Keratinocyte (primary cell): Measurements from ENCODE around the gene RANBP9. TPM values are rescaled to one million over a fixed set of nuclear protein-coding genes. Genes with fewer than 3 reads are reported as not detected.

Experiments
- DNase-seq: peaks from one replicate; pipeline ENCODE4 v3.0.0-alpha.2; 2011; ENCODE audit warnings: low read depth, missing footprints, low spot score
- FAIRE-seq: peaks from 2 replicates; lab custom pipeline; 2011; peaks lifted over from hg19 to GRCh38; lab: Jason Lieb, UNC
- H2AFZ ChIP-seq: 2 replicates; pipeline ENCODE4 v1.6.0; 2012; ENCODE audit warnings: low read length, control low read depth, inconsistent platforms; ENCODE audit not compliant: control insufficient read depth
- H3K27ac ChIP-seq: 2 replicates; pipeline ENCODE4 v1.5.1; 2011; ENCODE audit warnings: low read length; ENCODE audit not compliant: control insufficient read depth, insufficient read depth
- H3K27me3 ChIP-seq: 3 replicates; pipeline ENCODE4 v1.6.0; 2011; ENCODE audit warnings: low read length; ENCODE audit not compliant: control insufficient read depth, insufficient read depth; ENCODE audit errors: extremely low read depth
- H3K36me3 ChIP-seq, 2 experiments: 2 replicates in 1 of 2; 3 replicates in 1 of 2; pipeline ENCODE4 v1.5.1; 2011; ENCODE audit warnings: low read length in 2 of 2, mild to moderate bottlenecking in 1 of 2; ENCODE audit not compliant: control insufficient read depth in 2 of 2, insufficient read depth in 2 of 2; ENCODE audit errors: extremely low read depth in 1 of 2
- H3K4me1 ChIP-seq: 3 replicates; pipeline ENCODE4 v1.5.1; 2011; ENCODE audit warnings: low read length; ENCODE audit not compliant: control insufficient read depth, insufficient read depth; ENCODE audit errors: extremely low read depth
- H3K4me2 ChIP-seq: 3 replicates; pipeline ENCODE4 v1.6.0; 2011; ENCODE audit warnings: low read depth, low read length; ENCODE audit not compliant: control insufficient read depth, insufficient read depth; ENCODE audit errors: extremely low read depth
- H3K4me3 ChIP-seq, 3 experiments: fragments of 200-600 bp in 1 of 3; sonication (generic) in 1 of 3; 2 replicates in 2 of 3; 3 replicates in 1 of 3; pipeline ENCODE4 v1.5.1; 2011 to 2016; ENCODE audit warnings: low read length in 3 of 3, mild to moderate bottlenecking in 3 of 3, control low read depth in 2 of 3, inconsistent platforms in 1 of 3, low read depth in 1 of 3, mixed read lengths in 1 of 3, mixed run types in 1 of 3, moderate library complexity in 1 of 3; ENCODE audit not compliant: control insufficient read depth in 2 of 3, insufficient read depth in 2 of 3; ENCODE audit errors: extremely low read depth in 1 of 3
- H3K79me2 ChIP-seq: 2 replicates; pipeline ENCODE4 v1.6.0; 2012; ENCODE audit warnings: low read length; ENCODE audit not compliant: control insufficient read depth, insufficient read depth
- H3K9ac ChIP-seq: 3 replicates; pipeline ENCODE4 v1.6.0; 2011; ENCODE audit warnings: low read length; ENCODE audit not compliant: control insufficient read depth, insufficient read depth; ENCODE audit errors: extremely low read depth
- H3K9me1 ChIP-seq: 3 replicates; pipeline ENCODE4 v1.6.0; 2011; ENCODE audit warnings: low read length; ENCODE audit not compliant: control insufficient read depth, insufficient read depth; ENCODE audit errors: extremely low read depth
- H3K9me3 ChIP-seq: 2 replicates; pipeline ENCODE4 v1.5.1; 2012; ENCODE audit warnings: low read depth, low read length; ENCODE audit not compliant: control insufficient read depth
- H4K20me1 ChIP-seq: 3 replicates; pipeline ENCODE4 v1.6.0; 2011; ENCODE audit warnings: low read length; ENCODE audit not compliant: control insufficient read depth, insufficient read depth; ENCODE audit errors: extremely low read depth
- CTCF ChIP-seq, 3 experiments: IDR thresholded peaks in 1 of 3; conservative IDR thresholded peaks in 1 of 3; optimal IDR thresholded peaks in 1 of 3; 2 replicates in 2 of 3; 3 replicates in 1 of 3; pipeline versions ENCODE3 to v1.5.1; 2011; ENCODE audit warnings: low read length in 3 of 3, mild to moderate bottlenecking in 3 of 3, moderate library complexity in 2 of 3, control low read depth in 1 of 3, inconsistent platforms in 1 of 3; ENCODE audit not compliant: insufficient read depth in 2 of 3; ENCODE audit errors: extremely low read depth in 1 of 3
- EZH2 ChIP-seq: IDR thresholded peaks from one replicate; pipeline ENCODE4 v1.6.1; 2012; ENCODE audit warnings: inconsistent platforms, mild to moderate bottlenecking, low read length, moderate library complexity
- dilution Hi-C: fragments of 300-500 bp; cut with MboI; formaldehyde crosslinking; loops from one replicate; pipeline ENCODE4 v1.7.0; 2020; ENCODE audit warnings: low sequenced_read_pairs; ENCODE audit not compliant: extremely low pct_ligation_motif_present
- polyA plus RNA-seq, 5 experiments: library from polyadenylated mRNA; depleted of rRNA in 3 of 5; stranded (reverse) in 3 of 5; stranded (forward) in 1 of 5; unstranded in 1 of 5; fragments of >200 nt; gene quantifications; 1 replicate in 1 of 5; 2 replicates in 3 of 5; 3 replicates in 1 of 5; pipeline versions ENCODE4 v1.2.1 to v1.2.3, GENCODE V29; 2011 to 2012; ENCODE audit warnings: missing spikeins in 2 of 5, low read depth in 1 of 5, low replicate concordance in 1 of 5

The RANBP9 gene
- polyA plus RNA-seq, 1 donor (not counting 4 experiments of a cell fraction or from before 2014, with no cell fraction given): 36.7 TPM

- H3K4me3 ChIP-seq: no peak overlapping the region
- FAIRE-seq (peak; percentile 17), DNase-seq (no peak)
- no peak overlapping the region for H2AFZ ChIP-seq
- no peaks in the 10 kb centered on the region for H3K9me1 ChIP-seq
- H3K27ac ChIP-seq: no peak overlapping the region
- no peaks in the 10 kb centered on the region for H3K27me3 ChIP-seq
- H4K20me1 ChIP-seq: no peaks in the 10 kb centered on the region
- no peak overlapping the region for H3K4me2 ChIP-seq
- no peaks in the 10 kb centered on the region for H3K79me2 ChIP-seq
- no peaks in the 10 kb centered on the region for H3K9me3 ChIP-seq
- peaks cover 0 to 10% of the 10 kb centered on the region in 2 experiments for H3K36me3 ChIP-seq
- H3K4me1 ChIP-seq: peaks cover 3% of the 10 kb centered on the region
- no peak overlapping the region for H3K9ac ChIP-seq
- dilution Hi-C loops: no loop called here
- no peak for TF ChIP-seq EZH2
- no peak for TF ChIP-seq CTCF (optimal IDR thresholded peaks at IDR 0.05 in 1 of 3, IDR thresholded peaks at IDR 0.05 in 1 of 3, conservative IDR thresholded peaks at IDR 0.05 in 1 of 3; ENCODE audit: extremely low read depth in 1 of 3, insufficient read depth in 2 of 3, low read length in 3 of 3)
Measured at GRCh38 chr6:13600036-13600435, 111.6 kb downstream of the RANBP9 start.

GRCh38 chr6:13597073-13597472 lies 114.6 kb downstream of the RANBP9 start:
- Histone ChIP-seq H3K79me2 (no peaks in the 10 kb centered on the region), H3K9me1 (no peaks in the 10 kb centered on the region), H3K4me1 (peaks cover 3% of the 10 kb centered on the region), H2AFZ (no peak overlapping the region), H3K9me3 (no peaks in the 10 kb centered on the region), H3K9ac (no peak overlapping the region), H3K36me3 (peaks cover 3 to 13% of the 10 kb centered on the region in 2 experiments), H3K4me2 (no peak overlapping the region), H3K27me3 (no peaks in the 10 kb centered on the region), H3K27ac (no peak overlapping the region), H3K4me3 (no peak overlapping the region), H4K20me1 (no peaks in the 10 kb centered on the region)
- FAIRE-seq (no peak), DNase-seq (no peak)
- dilution Hi-C loops: no loop called here
- TF ChIP-seq EZH2 (no peak), CTCF (optimal IDR thresholded peaks at IDR 0.05 in 1 of 3, IDR thresholded peaks at IDR 0.05 in 1 of 3, conservative IDR thresholded peaks at IDR 0.05 in 1 of 3; ENCODE audit: extremely low read depth in 1 of 3, insufficient read depth in 2 of 3, low read length in 3 of 3) (no peak)
